Daoy (cell line): ENCODE data around the gene NUDT22. TPM values are rescaled to one million over a fixed set of nuclear protein-coding genes. Genes with fewer than 3 reads are reported as not detected.

Source experiments
- DNase-seq: peaks from one replicate; pipeline ENCODE4 v3.0.0-alpha.2; 2015; ENCODE audit warnings: low read depth
- total RNA-seq: library from RNA; depleted of rRNA; stranded (reverse); fragments of >200 nt; shearing (Covaris generic); gene quantifications from 2 replicates; pipeline ENCODE4 v1.2.3, GENCODE V29; 2014

The NUDT22 gene
- total RNA-seq, 1 experiment from 2014 or later = 43.1 TPM

GRCh38 chr11:64254326-64254725 lies 28.3 kb downstream of the NUDT22 start:
- DNase-seq = no peak

GRCh38 chr11:64255135-64256128 lies 29.4 kb downstream of the NUDT22 start:
- no peak for DNase-seq

- DNase-seq = no peak
Observed at GRCh38 chr11:64256300-64256699, 30.2 kb downstream of the NUDT22 start.

GRCh38 chr11:64258356-64258755 lies 32.3 kb downstream of the NUDT22 start:
- no peak for DNase-seq

GRCh38 chr11:64258946-64259532 lies 33.0 kb downstream of the NUDT22 start:
- no peak for DNase-seq

GRCh38 chr11:64259533-64260067 lies 33.5 kb downstream of the NUDT22 start:
- DNase-seq = no peak

- no peak for DNase-seq
Observed at GRCh38 chr11:64260147-64260708, 34.2 kb downstream of the NUDT22 start.

GRCh38 chr11:64261556-64262080 lies 35.5 kb downstream of the NUDT22 start:
- DNase-seq = no peak

- DNase-seq = no peak
Observed at GRCh38 chr11:64262271-64263002, 36.4 kb downstream of the NUDT22 start.

GRCh38 chr11:64263021-64263946 lies 37.2 kb downstream of the NUDT22 start:
- DNase-seq = peak; percentile 77

- DNase-seq = no peak
Observed at GRCh38 chr11:64263947-64264317, 37.9 kb downstream of the NUDT22 start.

- DNase-seq = no peak
Observed at GRCh38 chr11:64264371-64264852, 38.3 kb downstream of the NUDT22 start.

- no peak for DNase-seq
Observed at GRCh38 chr11:64265176-64266160, 39.4 kb downstream of the NUDT22 start.

- no peak for DNase-seq
Observed at GRCh38 chr11:64266339-64266738, 40.3 kb downstream of the NUDT22 start.

GRCh38 chr11:64267207-64267945 lies 41.3 kb downstream of the NUDT22 start:
- no peak for DNase-seq

GRCh38 chr11:64268025-64268892 lies 42.2 kb downstream of the NUDT22 start:
- peak; percentile 79 for DNase-seq

GRCh38 chr11:64268893-64269539 lies 42.9 kb downstream of the NUDT22 start:
- no peak for DNase-seq
